Ovary (tissue), 3 donors: ENCODE measurements around the gene POMT1.

Experiments
- CTCF ChIP-seq, 3 donors: fragments of 450-650 bp in 2 of 3; fragments of 200-600 bp in 1 of 3; IDR thresholded peaks; one replicate each; pipeline versions ENCODE4 v1.5.1 to v1.8.0; 2016 to 2022; ENCODE audit warnings: antibody characterized with exemption in 3 of 3, mild to moderate bottlenecking in 1 of 3
- POLR2A ChIP-seq: fragments of 450-650 bp; IDR thresholded peaks from one replicate; pipeline ENCODE4 v1.6.1; 2017; ENCODE audit warnings: antibody characterized with exemption, mild to moderate bottlenecking, moderate library complexity
- donor health status: DM: no; HTN: no; CAD: no.

DNA sequence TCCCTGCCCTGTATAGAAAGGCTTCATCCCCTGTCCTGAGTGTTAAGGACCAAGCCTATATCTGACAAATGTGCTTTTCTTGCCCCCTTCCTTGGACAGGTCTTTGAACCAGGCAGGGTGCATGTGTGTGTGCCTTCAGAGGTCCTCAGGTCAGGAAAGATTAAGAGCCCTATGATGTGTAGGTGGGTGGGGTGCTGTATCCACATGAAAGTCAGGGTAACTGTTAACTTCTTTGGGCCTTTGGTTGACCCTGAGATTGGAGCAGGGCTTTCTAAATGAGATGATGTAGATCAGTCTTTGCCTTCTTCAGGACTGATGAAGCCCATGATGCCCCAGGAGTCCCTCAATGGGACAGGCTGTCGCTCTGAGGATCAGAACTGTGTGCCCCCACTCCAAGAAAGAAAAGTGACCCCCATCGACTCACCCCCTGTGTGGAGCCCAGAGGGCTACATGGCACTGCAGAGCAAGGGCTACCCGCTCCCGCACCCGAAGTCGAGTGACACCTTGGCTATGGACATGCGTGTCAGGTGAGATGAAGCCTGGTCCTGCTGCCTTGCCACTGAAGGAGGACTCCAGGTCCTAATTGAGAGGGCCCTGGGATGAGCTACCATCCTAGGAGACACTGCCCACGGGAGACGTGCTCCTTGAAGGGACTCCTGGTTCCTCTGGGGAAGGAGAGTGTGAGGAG is 29.4 kb upstream of the POMT1 start:
- no peak for TF ChIP-seq CTCF (IDR thresholded peaks at IDR 0.05)
- TF ChIP-seq POLR2A, result no peak
